ENCODE results near the gene MRPL45.

The MRPL45 gene

GRCh38 chr17:38358586-38359513 lies 61.9 kb downstream of the MRPL45 start:
- ATAC-seq = no peak
- TF ChIP-seq ZFP30 (CRISPR knock-in tag; IDR thresholded peaks at IDR 0.05) (no peak), BACH2 (CRISPR knock-in tag; IDR thresholded peaks at IDR 0.05; ENCODE audit: borderline replicate concordance) (no peak), TOX (CRISPR knock-in tag; IDR thresholded peaks at IDR 0.05; ENCODE audit: borderline replicate concordance) (no peak), CSDC2 (CRISPR knock-in tag; IDR thresholded peaks at IDR 0.05) (no peak), TCF4 (CRISPR knock-in tag; IDR thresholded peaks at IDR 0.05; ENCODE audit: borderline replicate concordance) (no peak), PATZ1 (CRISPR knock-in tag; IDR thresholded peaks at IDR 0.05; ENCODE audit: borderline replicate concordance) (no peak), ISL1 (CRISPR knock-in tag; IDR thresholded peaks at IDR 0.05) (no peak), PPARA (CRISPR knock-in tag; IDR thresholded peaks at IDR 0.05; ENCODE audit: borderline replicate concordance) (no peak), POU6F1 (CRISPR knock-in tag; IDR thresholded peaks at IDR 0.05; ENCODE audit: borderline replicate concordance, low read depth) (no peak), CSRNP3 (CRISPR knock-in tag; IDR thresholded peaks at IDR 0.05) (no peak)
- TF ChIP-seq, protein P1, sequence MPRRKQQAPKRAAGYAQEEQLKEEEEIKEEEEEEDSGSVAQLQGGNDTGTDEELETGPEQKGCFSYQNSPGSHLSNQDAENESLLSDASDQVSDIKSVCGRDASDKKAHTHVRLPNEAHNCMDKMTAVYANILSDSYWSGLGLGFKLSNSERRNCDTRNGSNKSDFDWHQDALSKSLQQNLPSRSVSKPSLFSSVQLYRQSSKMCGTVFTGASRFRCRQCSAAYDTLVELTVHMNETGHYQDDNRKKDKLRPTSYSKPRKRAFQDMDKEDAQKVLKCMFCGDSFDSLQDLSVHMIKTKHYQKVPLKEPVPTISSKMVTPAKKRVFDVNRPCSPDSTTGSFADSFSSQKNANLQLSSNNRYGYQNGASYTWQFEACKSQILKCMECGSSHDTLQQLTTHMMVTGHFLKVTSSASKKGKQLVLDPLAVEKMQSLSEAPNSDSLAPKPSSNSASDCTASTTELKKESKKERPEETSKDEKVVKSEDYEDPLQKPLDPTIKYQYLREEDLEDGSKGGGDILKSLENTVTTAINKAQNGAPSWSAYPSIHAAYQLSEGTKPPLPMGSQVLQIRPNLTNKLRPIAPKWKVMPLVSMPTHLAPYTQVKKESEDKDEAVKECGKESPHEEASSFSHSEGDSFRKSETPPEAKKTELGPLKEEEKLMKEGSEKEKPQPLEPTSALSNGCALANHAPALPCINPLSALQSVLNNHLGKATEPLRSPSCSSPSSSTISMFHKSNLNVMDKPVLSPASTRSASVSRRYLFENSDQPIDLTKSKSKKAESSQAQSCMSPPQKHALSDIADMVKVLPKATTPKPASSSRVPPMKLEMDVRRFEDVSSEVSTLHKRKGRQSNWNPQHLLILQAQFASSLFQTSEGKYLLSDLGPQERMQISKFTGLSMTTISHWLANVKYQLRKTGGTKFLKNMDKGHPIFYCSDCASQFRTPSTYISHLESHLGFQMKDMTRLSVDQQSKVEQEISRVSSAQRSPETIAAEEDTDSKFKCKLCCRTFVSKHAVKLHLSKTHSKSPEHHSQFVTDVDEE (CRISPR knock-in tag; IDR thresholded peaks at IDR 0.05) = no peak

GRCh38 chr17:38361694-38362465 lies 64.9 kb downstream of the MRPL45 start:
- ATAC-seq = no peak
- no peak for TF ChIP-seq GLIS3 (CRISPR knock-in tag; IDR thresholded peaks at IDR 0.05)
- TF ChIP-seq OSR1 (CRISPR knock-in tag; IDR thresholded peaks at IDR 0.05) = no peak
- no peak for TF ChIP-seq CSDC2 (CRISPR knock-in tag; IDR thresholded peaks at IDR 0.05)
- no peak for TF ChIP-seq PATZ1 (CRISPR knock-in tag; IDR thresholded peaks at IDR 0.05; ENCODE audit: borderline replicate concordance)
- TF ChIP-seq ZFP3 (CRISPR knock-in tag; IDR thresholded peaks at IDR 0.05) = no peak
- TF ChIP-seq, protein P1 (CRISPR knock-in tag; IDR thresholded peaks at IDR 0.05) = no peak

Data from SK-N-SH treated with all-trans-retinoic acid at 6 μM for 48 hours (cell line).